NCI-H2196 (cell line): ENCODE results near the gene RYR3.
"Not testable (repeated sequence)": the region's sequence is repeated elsewhere in the genome, so short reads cannot be mapped to it uniquely, and the experiment has no call there.

Experiments used
- DNase-seq: peaks from one replicate; lab custom pipeline; 2025; ENCODE audit not compliant: unreplicated experiment; lab: John Stamatoyannopoulos, UW

The RYR3 gene

DNA sequence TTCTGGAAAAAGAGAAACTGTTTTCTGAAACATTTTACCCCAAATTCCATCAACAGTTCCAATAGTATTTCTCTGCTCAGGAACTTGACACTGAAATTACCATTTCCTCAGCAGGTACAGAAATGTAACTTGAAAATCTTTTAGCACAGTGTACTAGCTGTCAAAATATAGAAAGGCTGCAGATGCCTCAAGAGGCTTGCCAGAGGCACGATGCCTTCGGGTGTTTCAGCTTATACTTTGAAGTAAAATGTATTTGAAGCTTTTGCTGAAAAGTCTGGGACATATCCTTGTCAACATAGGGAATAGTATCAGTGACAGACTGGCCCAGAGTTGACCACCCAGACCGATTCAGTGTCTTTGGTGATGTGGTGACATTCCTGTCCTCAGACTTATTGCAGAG is 503.1 kb downstream of the RYR3 start:
- no peak for DNase-seq

- DNase-seq, result not testable (repeated sequence)
Measured at GRCh38 chr15:33819499-33819898, 508.7 kb downstream of the RYR3 start.

DNA sequence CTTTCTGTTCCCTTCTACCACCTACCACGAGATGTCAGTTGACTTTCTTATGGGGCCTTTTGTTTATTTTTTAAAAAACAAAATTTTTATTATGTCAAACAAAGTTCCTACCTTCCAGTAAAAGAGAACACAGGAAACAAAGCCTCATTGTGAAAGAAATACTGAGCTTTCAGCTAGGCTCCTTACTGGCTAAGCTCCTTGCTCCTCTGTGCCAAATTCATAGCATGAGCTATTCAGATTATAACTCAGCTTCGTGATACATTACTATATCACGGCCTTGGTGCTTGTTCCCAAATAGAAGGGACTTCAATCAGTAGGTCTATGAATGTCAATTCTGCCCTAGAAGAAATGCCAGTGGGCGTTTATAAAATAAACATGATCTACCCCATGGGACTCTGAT is 511.7 kb downstream of the RYR3 start:
- DNase-seq, result no peak

DNA sequence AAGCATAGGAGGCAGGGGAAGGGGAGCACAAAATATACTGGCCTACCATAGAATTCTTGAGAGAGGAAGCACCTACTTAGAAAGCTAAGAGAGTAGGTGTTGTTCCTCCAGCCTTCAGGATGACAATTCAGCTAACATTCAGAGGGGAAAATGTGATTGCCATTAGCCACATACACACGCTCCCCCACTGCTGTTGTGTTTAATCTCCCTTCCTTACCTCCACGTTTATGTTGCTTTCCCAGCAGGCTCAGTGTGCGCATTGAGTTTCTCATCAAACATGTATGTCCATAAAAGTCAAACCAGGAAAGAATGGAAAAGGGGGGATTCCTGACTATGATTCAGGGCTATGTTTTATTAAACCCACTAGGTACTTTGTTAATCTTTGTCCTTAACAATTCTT is 512.4 kb downstream of the RYR3 start:
- DNase-seq, result no peak

DNA sequence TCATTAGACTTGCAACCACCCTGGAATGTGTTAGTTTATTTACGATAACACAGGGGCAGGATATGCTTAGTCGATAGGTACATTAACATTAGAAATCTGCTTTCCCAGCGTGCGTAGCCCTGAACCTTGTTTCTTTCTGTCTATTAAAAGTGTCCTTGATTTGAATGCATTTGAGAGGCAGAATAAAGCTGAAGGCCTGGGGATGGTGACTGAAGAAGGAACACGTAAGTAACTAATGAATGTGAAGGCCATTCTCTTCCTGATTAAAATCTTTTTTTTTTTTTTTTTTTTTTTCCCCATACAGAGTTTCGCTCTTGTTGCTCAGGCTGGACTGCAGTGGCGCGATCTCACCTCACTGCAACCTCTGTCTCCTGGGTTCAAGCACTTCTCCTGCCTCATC is 514.7 kb downstream of the RYR3 start:
- DNase-seq, result no peak

DNA sequence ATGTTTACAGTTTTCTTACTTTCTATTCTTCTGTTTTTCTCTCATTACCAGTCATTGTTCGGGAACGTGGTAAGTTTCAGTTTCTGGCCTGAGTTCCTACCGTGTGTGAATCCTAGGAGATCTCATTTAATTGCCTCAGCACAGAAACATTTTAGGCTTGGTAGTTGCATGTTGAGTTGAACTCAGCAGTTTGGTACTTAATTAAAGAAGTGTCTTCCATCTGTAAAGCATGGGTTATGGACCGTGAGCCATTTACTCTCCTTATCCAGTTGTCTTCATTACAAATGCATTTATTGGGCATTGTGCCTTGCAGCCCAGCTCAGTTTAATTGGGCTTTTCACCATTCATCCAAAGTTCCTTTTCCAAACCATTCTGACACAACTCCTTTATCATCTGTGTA is 515.4 kb downstream of the RYR3 start:
- no peak for DNase-seq

DNA sequence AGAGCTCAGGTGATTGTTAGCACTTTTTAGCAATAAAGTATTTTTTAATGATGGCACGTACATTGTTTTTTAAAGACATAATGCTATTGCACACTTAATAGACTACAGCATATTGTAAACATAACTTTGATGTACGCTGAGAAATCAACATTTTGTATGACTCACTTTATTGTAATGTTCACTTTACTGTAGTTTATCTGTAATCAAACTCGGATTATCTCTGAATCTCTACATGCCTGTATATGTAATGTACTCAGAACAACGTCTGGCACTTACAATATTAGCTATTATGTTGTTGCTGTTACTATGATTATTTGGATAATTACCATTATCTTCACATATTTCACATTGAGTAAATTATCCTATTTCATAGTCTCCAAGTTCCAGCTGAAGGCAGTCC is 519.6 kb downstream of the RYR3 start:
- no peak for DNase-seq

GRCh38 chr15:33831646-33832045 is 520.9 kb downstream of the RYR3 start:
- DNase-seq, result no peak

GRCh38 chr15:33834892-33835743 is 524.4 kb downstream of the RYR3 start:
- no peak for DNase-seq

DNA sequence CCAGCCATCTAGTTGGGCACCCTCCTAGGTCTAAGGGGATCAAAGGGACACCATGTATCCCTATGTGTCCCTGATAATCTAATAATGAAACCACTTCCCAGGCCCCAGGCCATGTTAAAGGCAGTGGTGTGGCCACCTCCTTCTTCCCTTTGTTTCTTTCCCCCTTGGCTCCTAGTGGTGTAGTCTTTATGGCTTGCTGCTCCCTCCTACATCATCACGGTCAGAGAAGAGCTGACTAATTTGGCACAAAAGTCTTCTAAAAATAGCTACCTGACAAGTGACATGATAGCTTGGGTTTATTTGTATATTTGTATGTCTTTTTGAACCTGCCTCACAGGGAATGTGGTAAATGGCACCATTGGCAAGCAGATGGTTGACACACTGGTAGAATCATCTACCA is 526.5 kb downstream of the RYR3 start:
- DNase-seq, result no peak

DNA sequence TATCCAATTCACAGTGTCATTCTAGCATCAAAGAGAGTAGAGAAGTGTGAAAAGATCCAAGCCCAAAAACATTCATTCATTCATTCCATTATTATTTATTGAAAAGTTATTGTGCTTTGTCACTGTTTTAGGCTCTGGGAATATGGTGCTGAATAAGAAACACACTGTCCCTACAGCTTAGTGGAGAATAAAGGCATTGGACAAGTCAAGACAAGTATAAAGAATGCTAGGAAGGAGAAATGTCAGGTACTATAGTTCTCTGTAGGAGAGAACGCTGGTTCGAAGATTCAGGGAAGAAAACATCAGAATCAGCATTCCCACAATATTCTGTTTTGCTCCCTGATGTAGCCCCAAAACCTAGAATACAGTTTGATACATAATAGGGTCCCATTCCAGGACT is 528.8 kb downstream of the RYR3 start:
- no peak for DNase-seq

DNA sequence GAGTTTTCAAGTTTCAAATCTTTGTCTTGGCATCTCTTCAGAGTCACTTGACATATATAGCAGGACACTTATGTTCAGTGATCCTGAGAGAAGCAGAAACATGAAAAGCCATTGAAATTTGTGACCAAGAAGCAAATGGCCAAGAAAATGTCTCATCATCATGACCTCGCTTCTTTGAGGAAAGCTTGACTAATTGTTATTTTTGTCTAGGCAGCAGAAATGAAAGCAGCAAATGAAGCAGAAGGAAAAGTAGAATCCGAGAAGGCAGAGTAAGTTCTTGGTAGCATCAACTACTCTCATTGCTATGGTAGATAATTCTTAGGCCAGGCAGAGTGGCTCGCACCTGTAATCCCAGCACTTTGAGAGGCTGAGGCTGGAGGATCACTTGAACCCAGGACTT is 529.8 kb downstream of the RYR3 start:
- DNase-seq, result no peak

- no peak for DNase-seq
Measured at GRCh38 chr15:33844186-33844585, 533.4 kb downstream of the RYR3 start.

- no peak for DNase-seq
Measured at GRCh38 chr15:33844597-33844996, 533.8 kb downstream of the RYR3 start.

DNA sequence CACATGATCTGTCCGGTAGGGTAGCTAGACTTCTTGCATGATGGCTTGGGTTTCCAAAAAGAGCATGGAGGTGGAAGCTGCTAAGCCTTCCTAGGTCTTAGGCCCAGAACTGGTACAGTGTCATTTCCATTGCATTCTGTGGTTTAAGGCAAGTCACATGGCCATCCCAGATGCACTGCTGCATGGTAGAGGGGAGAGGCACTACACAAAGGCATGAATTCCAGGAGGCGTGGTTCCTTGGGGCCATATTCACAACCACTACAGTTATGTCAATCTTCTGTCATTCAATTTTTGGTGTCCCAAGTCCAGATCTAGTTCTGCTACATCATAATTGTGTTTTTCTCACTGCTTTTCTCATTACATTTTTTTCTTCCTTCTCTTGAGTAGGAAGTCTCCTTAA is 535.4 kb downstream of the RYR3 start:
- no peak for DNase-seq

- DNase-seq, result no peak
Measured at GRCh38 chr15:33846862-33847261, 536.1 kb downstream of the RYR3 start.

GRCh38 chr15:33848011-33848410 is 537.2 kb downstream of the RYR3 start:
- DNase-seq, result no peak

GRCh38 chr15:33851079-33851478 is 540.3 kb downstream of the RYR3 start:
- no peak for DNase-seq

DNA sequence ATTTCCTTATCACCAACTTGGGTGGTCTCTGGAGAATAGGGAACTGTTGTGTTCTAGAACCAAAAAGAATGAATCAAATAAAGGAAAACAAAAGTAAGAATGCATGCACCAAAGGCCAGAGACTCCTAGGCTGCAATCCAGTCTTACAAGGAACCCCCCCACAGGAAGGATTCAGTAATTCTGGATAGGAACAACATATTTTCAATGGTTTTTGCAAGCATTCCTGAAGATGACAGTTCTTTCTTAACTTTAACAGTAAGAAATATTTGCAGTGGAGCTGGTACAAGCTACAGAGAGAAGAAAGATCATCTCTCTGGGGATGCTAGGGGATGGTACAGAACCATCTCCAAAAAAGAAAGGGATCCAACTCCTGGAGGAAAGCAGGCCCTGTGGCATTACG is 541.3 kb downstream of the RYR3 start:
- no peak for DNase-seq

GRCh38 chr15:33852570-33852969 is 541.8 kb downstream of the RYR3 start:
- no peak for DNase-seq

DNA sequence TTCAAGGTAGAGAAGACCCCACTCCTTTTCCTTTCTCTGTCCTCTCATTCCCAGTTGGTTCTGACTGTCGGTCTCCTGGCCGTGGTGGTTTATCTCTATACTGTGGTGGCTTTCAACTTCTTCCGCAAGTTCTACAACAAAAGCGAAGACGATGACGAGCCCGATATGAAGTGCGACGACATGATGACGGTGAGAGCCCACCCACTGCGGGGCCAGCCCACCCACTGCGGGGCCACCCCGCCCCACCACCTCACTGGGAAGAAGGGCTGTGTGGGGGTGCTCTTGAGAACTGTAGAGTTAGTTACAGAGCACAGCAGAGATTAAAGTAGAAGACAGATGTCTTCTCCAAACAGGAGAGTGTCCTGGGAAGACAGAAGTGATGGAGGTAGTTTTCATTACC is 547.0 kb downstream of the RYR3 start:
- DNase-seq, result no peak

DNA sequence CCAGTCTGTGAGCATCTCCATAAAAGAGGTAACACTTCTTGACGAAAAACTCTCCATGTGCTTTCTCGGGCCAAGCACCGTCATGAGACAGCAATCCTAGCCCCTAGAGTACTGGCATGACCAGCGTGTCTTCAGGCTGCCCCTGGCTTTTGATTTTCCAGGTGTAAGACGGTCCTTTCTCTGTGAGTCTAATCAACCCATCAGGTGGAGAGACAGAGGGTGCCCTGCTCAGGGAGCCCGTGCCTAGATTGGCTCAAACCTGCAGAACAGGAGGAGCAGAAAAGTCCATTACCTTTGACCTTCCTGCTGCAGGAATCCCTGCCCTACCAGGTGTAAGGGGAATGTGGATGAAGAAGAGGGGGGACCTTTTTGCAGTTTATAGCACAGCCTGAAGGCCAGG is 548.1 kb downstream of the RYR3 start:
- DNase-seq, result no peak

DNA sequence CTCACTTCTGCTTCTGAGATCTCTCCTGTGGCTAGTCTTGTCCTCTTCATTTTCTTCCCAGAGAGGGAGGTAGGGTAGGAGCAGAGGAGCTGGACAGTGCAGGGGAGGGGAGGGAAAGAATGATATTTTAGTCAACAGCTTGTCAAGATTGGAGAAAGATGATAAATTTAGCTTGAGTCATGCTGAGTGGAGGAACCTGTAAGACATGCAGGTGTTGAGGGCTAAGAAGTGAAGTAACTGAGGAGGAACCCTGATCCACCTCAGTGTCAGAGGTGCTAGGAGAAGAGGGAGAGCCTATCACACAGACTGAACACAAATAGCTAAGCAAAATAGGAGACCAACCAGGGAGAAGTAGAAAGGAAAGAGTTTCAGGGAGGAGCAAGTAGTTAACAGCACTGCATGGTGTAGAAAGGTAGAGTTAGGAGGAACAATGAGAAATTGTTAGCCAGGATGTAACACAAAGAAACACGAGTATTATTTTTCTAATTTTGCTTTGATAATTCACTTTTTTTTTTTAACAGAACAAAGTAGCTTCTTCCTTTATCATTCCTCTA is 549.3 kb downstream of the RYR3 start:
- DNase-seq, result no peak
